ENCODE measurements around the gene EMP1. TPM values are rescaled to one million over a fixed set of nuclear protein-coding genes. Genes with fewer than 3 reads are reported as not detected.

Gene EMP1
- total and polyA plus RNA-seq, 2 of the 13 experiments (the other 11 are each of a cell fraction or from before 2014, with no cell fraction given) = 0.13 to 0.61 TPM

DNA sequence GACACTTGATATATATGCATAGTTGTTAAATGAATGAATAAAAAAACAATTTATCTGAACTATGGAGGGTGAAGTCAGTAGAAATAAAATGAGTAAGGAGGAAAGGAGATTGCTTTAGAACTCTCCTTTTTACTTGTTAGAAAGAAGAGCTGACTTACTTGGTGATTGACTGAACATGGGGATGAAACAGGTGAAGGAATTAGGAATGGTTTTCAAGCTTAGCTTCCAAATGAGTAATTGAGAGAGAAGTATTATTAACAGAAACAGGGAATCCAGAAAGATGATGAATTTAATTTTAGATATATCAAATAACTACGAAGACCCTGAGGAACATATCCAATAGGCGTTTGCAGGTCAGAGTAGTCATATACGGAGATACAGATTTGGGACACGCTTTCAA is 33.6 kb upstream of the EMP1 start (continued):
- TF ChIP-seq KAT8 (CRISPR knock-in tag; IDR thresholded peaks at IDR 0.05) (no peak), ZKSCAN5 (CRISPR knock-in tag; IDR thresholded peaks at IDR 0.05) (no peak)

DNA sequence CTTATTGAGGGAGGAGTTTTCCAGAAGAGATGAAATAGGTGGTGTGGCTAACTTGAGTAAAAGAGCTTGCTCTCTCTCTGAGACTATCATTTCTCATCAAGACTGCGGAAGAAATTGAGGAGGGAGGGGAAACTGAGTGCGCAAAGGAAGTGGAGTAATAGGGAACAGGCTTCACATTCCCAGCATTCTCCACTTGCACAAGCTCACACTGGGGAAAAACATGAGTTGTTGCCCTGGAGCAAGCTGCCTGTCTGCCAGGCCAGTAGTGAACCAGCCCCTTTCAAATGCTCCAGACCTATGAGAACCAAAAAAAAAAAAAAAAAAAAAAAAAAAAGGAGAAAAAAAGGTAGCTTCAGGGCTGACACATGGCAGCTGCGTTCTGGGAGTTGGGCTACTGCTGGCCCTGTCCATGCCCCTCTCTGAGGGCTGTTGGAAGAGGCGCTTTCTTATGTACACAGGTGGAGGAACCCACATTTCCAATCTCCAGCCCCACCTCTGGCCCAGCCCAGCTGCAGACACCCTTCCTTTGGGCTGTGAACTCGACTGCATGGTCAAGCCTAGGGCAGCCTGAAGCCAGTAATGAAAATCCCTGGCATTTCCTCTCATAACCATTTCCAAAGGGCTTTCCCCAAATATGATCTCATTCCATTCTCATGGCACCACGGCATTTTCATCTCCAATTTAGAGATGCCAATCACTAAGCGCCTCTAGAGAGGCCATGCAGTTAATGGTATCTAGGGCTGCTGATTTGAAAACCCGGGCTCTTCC is 32.5 kb upstream of the EMP1 start:
- H3K4me1 ChIP-seq (ENCODE audit: insufficient read depth, low read length) = no peaks in the 10 kb centered on the region

More for the DNA sequence above, 32.5 kb upstream of the EMP1 start:
- H3K4me3 ChIP-seq (replicated peaks in 1 of 3; ENCODE audit: insufficient read depth in 1 of 3, low read depth in 2 of 3, low read length in 3 of 3) = no peak overlapping the region
- FAIRE-seq (no peak), DNase-seq (ENCODE audit: low spot score) (no peak), ATAC-seq (no peak)
- H4K20me1 ChIP-seq (ENCODE audit: insufficient read depth, low read length) = no peaks in the 10 kb centered on the region
- in situ Hi-C loops (cut with HindIII; ENCODE audit: extremely low pct_ligation_motif_present, low pct_unique_long_range_greater_than_20kb) (no loop called here), intact Hi-C loops (cut with micrococcal nuclease; ENCODE audit: unreplicated experiment) (no loop called here)
- no peak overlapping the region for H3K4me2 ChIP-seq (ENCODE audit: low read depth, low read length)
- H3K27me3 ChIP-seq (ENCODE audit: control insufficient read depth in 1 of 2, insufficient read depth in 2 of 2, low read length in 2 of 2) = peaks cover 4 to 28% of the 10 kb centered on the region in 2 experiments; a peak in 4 of 5 replicates
- H2AFZ ChIP-seq (ENCODE audit: low read length) = no peak overlapping the region
- no peak overlapping the region for H3K27ac ChIP-seq (ENCODE audit: extremely low read length, insufficient read depth, low read length)
- WGBS (ENCODE audit: low lambda C conversion rate) = 43% methylated on average over 8 of the region's 8 CpGs
- no peak for TF ChIP-seq SRSF4 (IDR thresholded peaks at IDR 0.05; ENCODE audit: low read depth, low read length, poor library complexity, severe bottlenecking)
- no peak for TF ChIP-seq EED (CRISPR knock-in tag; IDR thresholded peaks at IDR 0.05)
- TF ChIP-seq ZFP62 (CRISPR knock-in tag; IDR thresholded peaks at IDR 0.05) = no peak
- no peak for TF ChIP-seq MXI1 (IDR thresholded peaks at IDR 0.05; ENCODE audit: borderline replicate concordance, low read depth, low read length)
- TF ChIP-seq SRSF9 (IDR thresholded peaks at IDR 0.05; ENCODE audit: borderline replicate concordance, insufficient read depth, low read depth, low read length, poor library complexity, severe bottlenecking) = no peak
- no peak for TF ChIP-seq CEBPG (CRISPR knock-in tag; IDR thresholded peaks at IDR 0.05)
- no peak for TF ChIP-seq IKZF1 (IDR thresholded peaks at IDR 0.05)
- TF ChIP-seq ZMAT3 (CRISPR knock-in tag; conservative IDR thresholded peaks at IDR 0.05) = no peak
- no peak for TF ChIP-seq POLR2G (IDR thresholded peaks at IDR 0.05; ENCODE audit: low read depth, low read length)
- TF ChIP-seq, protein P1, sequence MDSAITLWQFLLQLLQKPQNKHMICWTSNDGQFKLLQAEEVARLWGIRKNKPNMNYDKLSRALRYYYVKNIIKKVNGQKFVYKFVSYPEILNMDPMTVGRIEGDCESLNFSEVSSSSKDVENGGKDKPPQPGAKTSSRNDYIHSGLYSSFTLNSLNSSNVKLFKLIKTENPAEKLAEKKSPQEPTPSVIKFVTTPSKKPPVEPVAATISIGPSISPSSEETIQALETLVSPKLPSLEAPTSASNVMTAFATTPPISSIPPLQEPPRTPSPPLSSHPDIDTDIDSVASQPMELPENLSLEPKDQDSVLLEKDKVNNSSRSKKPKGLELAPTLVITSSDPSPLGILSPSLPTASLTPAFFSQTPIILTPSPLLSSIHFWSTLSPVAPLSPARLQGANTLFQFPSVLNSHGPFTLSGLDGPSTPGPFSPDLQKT (CRISPR knock-in tag; IDR thresholded peaks at IDR 0.05; ENCODE audit: borderline replicate concordance) = no peak
- no peak for TF ChIP-seq PRPF4 (IDR thresholded peaks at IDR 0.05; ENCODE audit: low read depth, low read length, poor library complexity, severe bottlenecking)
- POLR2A ChIA-PET = no interaction called here
- no peaks in the 10 kb centered on the region for H3K79me2 ChIP-seq (ENCODE audit: insufficient read depth, low read length)
- H3K9ac ChIP-seq (ENCODE audit: insufficient read depth, low read depth, low read length) = no peak overlapping the region
- no peaks in the 10 kb centered on the region for H3K9me3 ChIP-seq (ENCODE audit: low read length)
- no TSS peak for BruUV-seq (replicated peaks)
- CTCF ChIA-PET (ENCODE audit: low intra/inter-chr PET ratio, low total read pairs) = no interaction called here
- no peaks in the 10 kb centered on the region for H3K36me3 ChIP-seq (replicated peaks in 1 of 2; ENCODE audit: control insufficient read depth in 1 of 2, insufficient read depth in 2 of 2, low read length in 2 of 2)

All from HepG2 (cell line).